ENCODE measurements around the gene RPRD1A. TPM values are rescaled to one million over a fixed set of nuclear protein-coding genes. Genes with fewer than 3 reads are reported as not detected.

The RPRD1A gene
- total RNA-seq, 1 experiment from 2014 or later, result 65.1 TPM

DNA sequence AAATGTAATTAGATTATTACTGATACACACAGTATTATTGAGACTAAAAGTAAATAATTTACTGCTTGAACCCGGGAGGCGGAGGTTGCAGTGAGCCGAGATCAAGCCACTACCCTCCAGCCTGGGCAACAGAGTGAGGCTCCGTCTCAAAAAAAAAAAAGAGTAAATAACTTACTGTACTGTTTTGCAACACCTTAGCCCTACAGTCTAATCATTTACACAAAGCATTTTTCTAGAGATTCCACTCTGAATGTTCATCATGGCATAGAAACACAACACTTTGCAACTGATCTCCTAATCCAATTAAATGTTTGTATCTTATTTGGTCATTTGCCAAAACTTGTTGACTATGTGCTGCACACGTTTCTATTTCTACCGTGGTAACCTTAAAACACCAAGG, 118.3 kb downstream of the RPRD1A start:
- peak; percentile 27 for DNase-seq (ENCODE audit: low spot score)
- Histone ChIP-seq H3K36me3 (ENCODE audit: insufficient read depth, low read length, poor library complexity, severe bottlenecking) (no peaks in the 10 kb centered on the region), H3K9me3 (ENCODE audit: low read depth, low read length, poor library complexity, severe bottlenecking) (no peaks in the 10 kb centered on the region), H3K27ac (ENCODE audit: low read depth, low read length, poor library complexity, severe bottlenecking) (no peak overlapping the region), H3K27me3 (replicated peaks; ENCODE audit: insufficient read depth, low read depth, low read length, poor library complexity) (no peaks in the 10 kb centered on the region), H3K4me3 (ENCODE audit: low read depth, low read length, poor library complexity, severe bottlenecking) (no peak overlapping the region), H3K4me1 (ENCODE audit: insufficient read depth, low read length, poor library complexity, severe bottlenecking) (no peaks in the 10 kb centered on the region)
- no peak for TF ChIP-seq EZH2 (IDR thresholded peaks at IDR 0.05; ENCODE audit: borderline replicate concordance, low read depth, low read length, poor library complexity, severe bottlenecking)
- TF ChIP-seq, protein P1, sequence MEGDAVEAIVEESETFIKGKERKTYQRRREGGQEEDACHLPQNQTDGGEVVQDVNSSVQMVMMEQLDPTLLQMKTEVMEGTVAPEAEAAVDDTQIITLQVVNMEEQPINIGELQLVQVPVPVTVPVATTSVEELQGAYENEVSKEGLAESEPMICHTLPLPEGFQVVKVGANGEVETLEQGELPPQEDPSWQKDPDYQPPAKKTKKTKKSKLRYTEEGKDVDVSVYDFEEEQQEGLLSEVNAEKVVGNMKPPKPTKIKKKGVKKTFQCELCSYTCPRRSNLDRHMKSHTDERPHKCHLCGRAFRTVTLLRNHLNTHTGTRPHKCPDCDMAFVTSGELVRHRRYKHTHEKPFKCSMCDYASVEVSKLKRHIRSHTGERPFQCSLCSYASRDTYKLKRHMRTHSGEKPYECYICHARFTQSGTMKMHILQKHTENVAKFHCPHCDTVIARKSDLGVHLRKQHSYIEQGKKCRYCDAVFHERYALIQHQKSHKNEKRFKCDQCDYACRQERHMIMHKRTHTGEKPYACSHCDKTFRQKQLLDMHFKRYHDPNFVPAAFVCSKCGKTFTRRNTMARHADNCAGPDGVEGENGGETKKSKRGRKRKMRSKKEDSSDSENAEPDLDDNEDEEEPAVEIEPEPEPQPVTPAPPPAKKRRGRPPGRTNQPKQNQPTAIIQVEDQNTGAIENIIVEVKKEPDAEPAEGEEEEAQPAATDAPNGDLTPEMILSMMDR (conservative IDR thresholded peaks at IDR 0.05; ENCODE audit: low read depth, low read length), result no peak
- no TSS peak for BruUV-seq (replicated peaks)
- intact Hi-C loops (cut with micrococcal nuclease; ENCODE audit: unreplicated experiment), result no loop called here
- POLR2A ChIA-PET (ENCODE audit: low non-redundant PET), result no interaction called here
- CTCF ChIA-PET, result no interaction called here

DNA sequence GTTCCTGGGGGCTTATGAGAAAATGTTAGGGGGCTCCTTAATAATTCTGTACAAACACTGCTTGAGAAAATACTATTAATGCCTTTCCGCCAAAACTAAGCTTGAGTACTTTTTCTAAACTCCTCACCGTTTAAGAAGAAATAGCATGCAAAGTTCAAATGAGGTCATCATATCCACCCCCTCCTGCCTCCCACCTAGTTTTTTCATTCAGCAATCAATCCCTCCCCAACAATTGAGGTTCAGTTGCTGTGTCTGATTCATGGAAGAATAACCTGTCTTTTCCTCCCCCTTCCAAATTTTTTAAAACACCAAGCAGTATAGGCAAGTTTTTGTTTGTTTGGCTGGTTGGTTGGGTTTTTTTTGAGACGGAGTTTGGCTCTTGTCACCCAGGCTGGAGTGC, 119.3 kb downstream of the RPRD1A start:
- Histone ChIP-seq H3K36me3 (ENCODE audit: insufficient read depth, low read length, poor library complexity, severe bottlenecking) (no peaks in the 10 kb centered on the region), H3K9me3 (ENCODE audit: low read depth, low read length, poor library complexity, severe bottlenecking) (no peaks in the 10 kb centered on the region), H3K27me3 (replicated peaks; ENCODE audit: insufficient read depth, low read depth, low read length, poor library complexity) (no peaks in the 10 kb centered on the region), H3K4me1 (ENCODE audit: insufficient read depth, low read length, poor library complexity, severe bottlenecking) (no peaks in the 10 kb centered on the region), H3K27ac (ENCODE audit: low read depth, low read length, poor library complexity, severe bottlenecking) (no peak overlapping the region), H3K4me3 (ENCODE audit: low read depth, low read length, poor library complexity, severe bottlenecking) (no peak overlapping the region)
- no peak for TF ChIP-seq EZH2 (IDR thresholded peaks at IDR 0.05; ENCODE audit: borderline replicate concordance, low read depth, low read length, poor library complexity, severe bottlenecking)
- no peak for DNase-seq (ENCODE audit: low spot score)
- CTCF ChIA-PET, result no interaction called here
- POLR2A ChIA-PET (ENCODE audit: low non-redundant PET), result no interaction called here
- BruUV-seq (replicated peaks), result no TSS peak
- intact Hi-C loops (cut with micrococcal nuclease; ENCODE audit: unreplicated experiment), result no loop called here

DNA sequence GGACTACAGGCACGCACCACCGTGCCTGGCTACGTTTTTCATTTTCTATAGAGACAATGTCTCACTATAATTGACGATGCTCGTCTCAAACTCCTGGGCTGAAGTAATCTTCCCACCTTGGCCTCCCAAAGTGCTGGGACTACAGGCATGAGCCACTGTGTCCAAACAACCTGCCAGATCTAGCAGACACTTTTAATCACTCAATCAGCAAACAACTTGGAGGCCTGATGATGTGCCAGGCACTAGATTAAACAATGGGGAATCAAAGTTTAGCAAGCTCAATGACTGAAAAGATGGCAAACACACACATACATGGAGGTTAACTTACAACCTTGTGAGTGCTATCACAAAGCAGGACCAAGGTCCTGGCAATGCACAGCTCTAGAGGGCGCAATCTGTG, 124.7 kb downstream of the RPRD1A start:
- H3K9me3 ChIP-seq (ENCODE audit: low read depth, low read length, poor library complexity, severe bottlenecking), result no peaks in the 10 kb centered on the region
- no peak for DNase-seq (ENCODE audit: low spot score)
- intact Hi-C loops (cut with micrococcal nuclease; ENCODE audit: unreplicated experiment), result no loop called here
- no peaks in the 10 kb centered on the region for H3K36me3 ChIP-seq (ENCODE audit: insufficient read depth, low read length, poor library complexity, severe bottlenecking)
- no TSS peak for BruUV-seq (replicated peaks)
- no peak for TF ChIP-seq EZH2 (IDR thresholded peaks at IDR 0.05; ENCODE audit: borderline replicate concordance, low read depth, low read length, poor library complexity, severe bottlenecking)
- TF ChIP-seq, protein P1 (conservative IDR thresholded peaks at IDR 0.05; ENCODE audit: low read depth, low read length), result no peak
- H3K4me1 ChIP-seq (ENCODE audit: insufficient read depth, low read length, poor library complexity, severe bottlenecking), result no peaks in the 10 kb centered on the region
- no peak overlapping the region for H3K4me3 ChIP-seq (ENCODE audit: low read depth, low read length, poor library complexity, severe bottlenecking)
- POLR2A ChIA-PET (ENCODE audit: low non-redundant PET), result no interaction called here
- H3K27ac ChIP-seq (ENCODE audit: low read depth, low read length, poor library complexity, severe bottlenecking), result no peak overlapping the region
- no peaks in the 10 kb centered on the region for H3K27me3 ChIP-seq (replicated peaks; ENCODE audit: insufficient read depth, low read depth, low read length, poor library complexity)
- CTCF ChIA-PET, result no interaction called here

DNA sequence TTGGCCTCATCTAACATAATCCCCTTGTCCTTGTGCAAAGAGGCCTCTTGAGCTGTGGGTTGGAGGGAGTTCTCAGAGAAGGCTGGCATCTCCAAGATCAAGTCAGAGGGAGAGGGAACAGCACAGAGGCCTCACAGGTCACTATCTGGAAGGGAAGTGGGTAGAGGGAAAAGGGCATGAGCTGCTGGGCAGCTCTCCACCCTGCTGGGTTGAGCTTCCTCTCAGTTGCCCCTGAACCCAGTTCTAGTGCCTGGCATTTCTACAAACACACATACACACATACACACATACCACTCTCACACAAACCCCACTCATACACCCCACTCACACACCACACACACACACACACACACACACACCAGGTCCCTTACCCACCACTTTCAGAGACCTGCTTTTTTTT, 125.2 kb downstream of the RPRD1A start:
- DNase-seq (ENCODE audit: low spot score), result no peak
- Histone ChIP-seq H3K9me3 (ENCODE audit: low read depth, low read length, poor library complexity, severe bottlenecking) (no peaks in the 10 kb centered on the region), H3K4me3 (ENCODE audit: low read depth, low read length, poor library complexity, severe bottlenecking) (no peak overlapping the region), H3K27ac (ENCODE audit: low read depth, low read length, poor library complexity, severe bottlenecking) (no peak overlapping the region), H3K27me3 (replicated peaks; ENCODE audit: insufficient read depth, low read depth, low read length, poor library complexity) (no peaks in the 10 kb centered on the region), H3K4me1 (ENCODE audit: insufficient read depth, low read length, poor library complexity, severe bottlenecking) (no peaks in the 10 kb centered on the region), H3K36me3 (ENCODE audit: insufficient read depth, low read length, poor library complexity, severe bottlenecking) (no peaks in the 10 kb centered on the region)
- intact Hi-C loops (cut with micrococcal nuclease; ENCODE audit: unreplicated experiment), result no loop called here
- BruUV-seq (replicated peaks), result no TSS peak
- ChIA-PET CTCF (no interaction called here), POLR2A (ENCODE audit: low non-redundant PET) (no interaction called here)
- no peak for TF ChIP-seq EZH2 (IDR thresholded peaks at IDR 0.05; ENCODE audit: borderline replicate concordance, low read depth, low read length, poor library complexity, severe bottlenecking)
- TF ChIP-seq, protein P1 (conservative IDR thresholded peaks at IDR 0.05; ENCODE audit: low read depth, low read length), result no peak

All from A673 (cell line).